K562 (cell line): ENCODE results near the gene SNX17. TPM values are rescaled to one million over a fixed set of nuclear protein-coding genes. Genes with fewer than 3 reads are reported as not detected.

Experiments used
- CCAR2 ChIP-seq: fragments of 200-400 bp; formaldehyde crosslinking; IDR thresholded peaks from 2 replicates; pipeline ENCODE4 v1.6.1; 2017; ENCODE audit warnings: mild to moderate bottlenecking, low read depth, low read length
- FOXK1 ChIP-seq: sonication (generic); formaldehyde crosslinking; IDR thresholded peaks from 2 replicates; pipeline ENCODE4 v1.8.0; 2022; ENCODE audit warnings: missing genetic modification reagents, mild to moderate bottlenecking, borderline replicate concordance
- KLF1 ChIP-seq: fragments of 450-650 bp; IDR thresholded peaks from 2 replicates; pipeline ENCODE4 v1.6.1; 2016; ENCODE audit warnings: missing genetic modification characterization, missing compliant biosample characterization
- MAFG ChIP-seq: fragments of 450-650 bp; conservative IDR thresholded peaks from 2 replicates; pipeline ENCODE4 v1.6.1; 2016; ENCODE audit warnings: missing genetic modification characterization, missing compliant biosample characterization
- MAZ ChIP-seq, 2 experiments: fragments of 450-650 bp in 1 of 2; sonication (generic) in 1 of 2; formaldehyde crosslinking; IDR thresholded peaks in 1 of 2; conservative IDR thresholded peaks in 1 of 2; 2 replicates each; pipeline versions ENCODE4 v1.4.0 to v1.5.0; 2020; ENCODE audit warnings: mild to moderate bottlenecking in 1 of 2, missing genetic modification reagents in 1 of 2
- NCOA1 ChIP-seq: fragments of 450-650 bp; IDR thresholded peaks from 2 replicates; pipeline ENCODE4 v1.6.1; 2016; ENCODE audit warnings: low read depth
- NFE2 ChIP-seq: IDR thresholded peaks from 2 replicates; pipeline ENCODE4 v1.6.1; 2014; ENCODE audit warnings: antibody characterized with exemption, low read depth
- SIRT6 ChIP-seq: IDR thresholded peaks from one replicate; pipeline ENCODE4 v1.6.1; 2012; ENCODE audit warnings: low read depth, mild to moderate bottlenecking, control low read depth, inconsistent platforms, low read length, moderate library complexity
- SMARCA5 ChIP-seq: fragments of 450-650 bp; IDR thresholded peaks from 2 replicates; pipeline ENCODE4 v1.6.1; 2016
- SPI1 ChIP-seq: IDR thresholded peaks from 2 replicates; pipeline ENCODE4 v1.6.1; 2011; ENCODE audit warnings: low read depth, low read length, control low read depth, borderline replicate concordance
- ZNF584 ChIP-seq: fragments of 200-800 bp; sonication (Bioruptor generic); IDR thresholded peaks from 2 replicates; pipeline ENCODE4 v1.6.1; 2016; ENCODE audit warnings: low read depth, mild to moderate bottlenecking, missing genetic modification characterization, missing compliant biosample characterization
- polyA plus RNA-seq, 8 experiments: library from polyadenylated mRNA; depleted of rRNA in 4 of 8; stranded (reverse) in 5 of 8; unstranded in 3 of 8; fragments of >200 nt; fragmentation: Nextera tagmentation in 2 of 8; fragmentation: Illumina TruSeq in 1 of 8; extraction: Ambion mirVana in 2 of 8; extraction: Trizol in 1 of 8; gene quantifications; 2 replicates each; pipeline versions ENCODE4 v1.2.1 to v1.2.3, GENCODE V29; 2011 to 2014; ENCODE audit warnings: inconsistent platforms in 1 of 8, missing spikeins in 1 of 8
- total RNA-seq, 7 experiments: library from RNA; depleted of rRNA in 6 of 7; stranded (reverse); fragments of >200 nt in 6 of 7; fragmentation: Illumina TruSeq in 2 of 7; extraction: Trizol in 2 of 7; gene quantifications; 2 replicates each; pipeline versions ENCODE4 v1.2.1 to v1.2.3, GENCODE V29; 2011 to 2021; ENCODE audit warnings: low replicate concordance in 1 of 7
- TF ChIP-seq, protein P1 (sequence below), 2 experiments: IDR thresholded peaks; 2 replicates each; pipeline ENCODE4 v1.6.1; 2011; ENCODE audit warnings: borderline replicate concordance in 1 of 2, control low read depth in 1 of 2, low read depth in 1 of 2, low read length in 1 of 2, mild to moderate bottlenecking in 1 of 2, mixed read lengths in 1 of 2, moderate library complexity in 1 of 2; ENCODE audit not compliant: insufficient read depth in 1 of 2, insufficient read length in 1 of 2, poor library complexity in 1 of 2, severe bottlenecking in 1 of 2; ENCODE audit errors: extremely low read depth in 1 of 2
- TF ChIP-seq, protein P2 (sequence below), 3 experiments: IDR thresholded peaks in 2 of 3; conservative IDR thresholded peaks in 1 of 3; 2 replicates each; pipeline ENCODE4 v1.5.1; 2011 to 2012; ENCODE audit warnings: low read length in 3 of 3, mild to moderate bottlenecking in 3 of 3, control low read depth in 2 of 3, improper control_type of control experiment in 1 of 3, inconsistent platforms in 1 of 3, low read depth in 1 of 3, mixed read lengths in 1 of 3, moderate library complexity in 1 of 3; ENCODE audit not compliant: insufficient read depth in 2 of 3
- TF ChIP-seq, protein P3 (sequence below): sonication (generic); formaldehyde crosslinking; IDR thresholded peaks from 2 replicates; pipeline ENCODE4 v1.8.0; 2023; ENCODE audit warnings: mild to moderate bottlenecking, missing genetic modification reagents
- TF ChIP-seq, protein P4 (sequence below): fragments of 200-800 bp; sonication (Bioruptor generic); IDR thresholded peaks from 2 replicates; pipeline ENCODE4 v1.6.1; 2016; ENCODE audit warnings: missing genetic modification characterization, missing compliant biosample characterization

Gene SNX17
- total and polyA plus RNA-seq, 9 of the 15 experiments (the other 6 are each of a cell fraction or from before 2014, with no cell fraction given): 3.0 to 75.7 (median 54.6) TPM

DNA sequence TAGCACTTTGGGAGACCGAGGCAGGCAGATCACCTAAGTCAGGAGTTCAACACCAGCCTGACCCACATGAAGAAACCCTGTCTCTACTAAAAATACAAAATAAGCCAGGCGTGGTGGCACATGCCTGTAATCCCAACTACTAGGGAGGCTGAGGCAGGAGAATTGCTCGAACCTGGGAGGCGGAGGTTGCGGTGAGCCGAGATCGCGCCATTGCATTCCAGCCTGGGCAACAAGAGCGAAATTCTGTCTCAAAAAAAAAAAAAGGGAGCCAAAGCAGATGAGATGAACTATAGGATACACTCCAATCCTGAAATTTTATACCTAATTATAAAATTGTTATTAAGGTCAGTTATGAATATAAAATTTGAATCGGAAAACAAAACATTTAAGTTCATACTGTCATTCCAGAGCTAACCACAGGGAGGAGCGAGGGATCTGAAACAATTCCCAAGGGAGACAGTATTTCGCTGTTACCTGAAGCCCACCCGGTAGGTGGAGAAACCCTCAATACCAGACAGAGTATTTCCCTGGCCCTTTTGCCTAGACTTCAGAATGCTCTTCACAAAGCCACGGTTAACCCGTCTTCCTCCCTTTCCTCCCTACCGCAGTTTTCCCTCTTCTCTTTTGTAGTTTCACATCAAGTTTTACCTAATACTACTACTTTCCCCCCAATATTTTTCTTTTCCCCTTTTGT lies 37.5 kb downstream of the SNX17 start (continued):
- TF ChIP-seq NFE2 (no peak), CCAR2 (no peak), SIRT6 (no peak), MAFG (tag) (no peak), KLF1 (no peak), NCOA1 (no peak), SPI1 (no peak), FOXK1 (CRISPR knock-in tag) (0 out of 2 replicates have a peak, but pooled peaks have one; percentile 40), MAZ (CRISPR knock-in tag; conservative IDR thresholded peaks at IDR 0.05 in 1 of 2, IDR thresholded peaks at IDR 0.05 in 1 of 2) (no peak), SMARCA5 (no peak), ZNF584 (CRISPR knock-in tag) (no peak)
- TF ChIP-seq, protein P1, sequence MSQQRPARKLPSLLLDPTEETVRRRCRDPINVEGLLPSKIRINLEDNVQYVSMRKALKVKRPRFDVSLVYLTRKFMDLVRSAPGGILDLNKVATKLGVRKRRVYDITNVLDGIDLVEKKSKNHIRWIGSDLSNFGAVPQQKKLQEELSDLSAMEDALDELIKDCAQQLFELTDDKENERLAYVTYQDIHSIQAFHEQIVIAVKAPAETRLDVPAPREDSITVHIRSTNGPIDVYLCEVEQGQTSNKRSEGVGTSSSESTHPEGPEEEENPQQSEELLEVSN (IDR thresholded peaks at IDR 0.05; ENCODE audit: borderline replicate concordance in 1 of 2, extremely low read depth in 1 of 2, insufficient read depth in 1 of 2, insufficient read length in 1 of 2, low read depth in 1 of 2, low read length in 1 of 2, poor library complexity in 1 of 2, severe bottlenecking in 1 of 2): no peak
- TF ChIP-seq, protein P2, sequence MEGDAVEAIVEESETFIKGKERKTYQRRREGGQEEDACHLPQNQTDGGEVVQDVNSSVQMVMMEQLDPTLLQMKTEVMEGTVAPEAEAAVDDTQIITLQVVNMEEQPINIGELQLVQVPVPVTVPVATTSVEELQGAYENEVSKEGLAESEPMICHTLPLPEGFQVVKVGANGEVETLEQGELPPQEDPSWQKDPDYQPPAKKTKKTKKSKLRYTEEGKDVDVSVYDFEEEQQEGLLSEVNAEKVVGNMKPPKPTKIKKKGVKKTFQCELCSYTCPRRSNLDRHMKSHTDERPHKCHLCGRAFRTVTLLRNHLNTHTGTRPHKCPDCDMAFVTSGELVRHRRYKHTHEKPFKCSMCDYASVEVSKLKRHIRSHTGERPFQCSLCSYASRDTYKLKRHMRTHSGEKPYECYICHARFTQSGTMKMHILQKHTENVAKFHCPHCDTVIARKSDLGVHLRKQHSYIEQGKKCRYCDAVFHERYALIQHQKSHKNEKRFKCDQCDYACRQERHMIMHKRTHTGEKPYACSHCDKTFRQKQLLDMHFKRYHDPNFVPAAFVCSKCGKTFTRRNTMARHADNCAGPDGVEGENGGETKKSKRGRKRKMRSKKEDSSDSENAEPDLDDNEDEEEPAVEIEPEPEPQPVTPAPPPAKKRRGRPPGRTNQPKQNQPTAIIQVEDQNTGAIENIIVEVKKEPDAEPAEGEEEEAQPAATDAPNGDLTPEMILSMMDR (IDR thresholded peaks at IDR 0.05 in 2 of 3, conservative IDR thresholded peaks at IDR 0.05 in 1 of 3; ENCODE audit: insufficient read depth in 2 of 3, low read depth in 1 of 3, low read length in 3 of 3): peak; percentile 76 to 89 (median 84)
- TF ChIP-seq, protein P3, sequence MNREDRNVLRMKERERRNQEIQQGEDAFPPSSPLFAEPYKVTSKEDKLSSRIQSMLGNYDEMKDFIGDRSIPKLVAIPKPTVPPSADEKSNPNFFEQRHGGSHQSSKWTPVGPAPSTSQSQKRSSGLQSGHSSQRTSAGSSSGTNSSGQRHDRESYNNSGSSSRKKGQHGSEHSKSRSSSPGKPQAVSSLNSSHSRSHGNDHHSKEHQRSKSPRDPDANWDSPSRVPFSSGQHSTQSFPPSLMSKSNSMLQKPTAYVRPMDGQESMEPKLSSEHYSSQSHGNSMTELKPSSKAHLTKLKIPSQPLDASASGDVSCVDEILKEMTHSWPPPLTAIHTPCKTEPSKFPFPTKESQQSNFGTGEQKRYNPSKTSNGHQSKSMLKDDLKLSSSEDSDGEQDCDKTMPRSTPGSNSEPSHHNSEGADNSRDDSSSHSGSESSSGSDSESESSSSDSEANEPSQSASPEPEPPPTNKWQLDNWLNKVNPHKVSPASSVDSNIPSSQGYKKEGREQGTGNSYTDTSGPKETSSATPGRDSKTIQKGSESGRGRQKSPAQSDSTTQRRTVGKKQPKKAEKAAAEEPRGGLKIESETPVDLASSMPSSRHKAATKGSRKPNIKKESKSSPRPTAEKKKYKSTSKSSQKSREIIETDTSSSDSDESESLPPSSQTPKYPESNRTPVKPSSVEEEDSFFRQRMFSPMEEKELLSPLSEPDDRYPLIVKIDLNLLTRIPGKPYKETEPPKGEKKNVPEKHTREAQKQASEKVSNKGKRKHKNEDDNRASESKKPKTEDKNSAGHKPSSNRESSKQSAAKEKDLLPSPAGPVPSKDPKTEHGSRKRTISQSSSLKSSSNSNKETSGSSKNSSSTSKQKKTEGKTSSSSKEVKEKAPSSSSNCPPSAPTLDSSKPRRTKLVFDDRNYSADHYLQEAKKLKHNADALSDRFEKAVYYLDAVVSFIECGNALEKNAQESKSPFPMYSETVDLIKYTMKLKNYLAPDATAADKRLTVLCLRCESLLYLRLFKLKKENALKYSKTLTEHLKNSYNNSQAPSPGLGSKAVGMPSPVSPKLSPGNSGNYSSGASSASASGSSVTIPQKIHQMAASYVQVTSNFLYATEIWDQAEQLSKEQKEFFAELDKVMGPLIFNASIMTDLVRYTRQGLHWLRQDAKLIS (CRISPR knock-in tag): no peak
- TF ChIP-seq, protein P4, sequence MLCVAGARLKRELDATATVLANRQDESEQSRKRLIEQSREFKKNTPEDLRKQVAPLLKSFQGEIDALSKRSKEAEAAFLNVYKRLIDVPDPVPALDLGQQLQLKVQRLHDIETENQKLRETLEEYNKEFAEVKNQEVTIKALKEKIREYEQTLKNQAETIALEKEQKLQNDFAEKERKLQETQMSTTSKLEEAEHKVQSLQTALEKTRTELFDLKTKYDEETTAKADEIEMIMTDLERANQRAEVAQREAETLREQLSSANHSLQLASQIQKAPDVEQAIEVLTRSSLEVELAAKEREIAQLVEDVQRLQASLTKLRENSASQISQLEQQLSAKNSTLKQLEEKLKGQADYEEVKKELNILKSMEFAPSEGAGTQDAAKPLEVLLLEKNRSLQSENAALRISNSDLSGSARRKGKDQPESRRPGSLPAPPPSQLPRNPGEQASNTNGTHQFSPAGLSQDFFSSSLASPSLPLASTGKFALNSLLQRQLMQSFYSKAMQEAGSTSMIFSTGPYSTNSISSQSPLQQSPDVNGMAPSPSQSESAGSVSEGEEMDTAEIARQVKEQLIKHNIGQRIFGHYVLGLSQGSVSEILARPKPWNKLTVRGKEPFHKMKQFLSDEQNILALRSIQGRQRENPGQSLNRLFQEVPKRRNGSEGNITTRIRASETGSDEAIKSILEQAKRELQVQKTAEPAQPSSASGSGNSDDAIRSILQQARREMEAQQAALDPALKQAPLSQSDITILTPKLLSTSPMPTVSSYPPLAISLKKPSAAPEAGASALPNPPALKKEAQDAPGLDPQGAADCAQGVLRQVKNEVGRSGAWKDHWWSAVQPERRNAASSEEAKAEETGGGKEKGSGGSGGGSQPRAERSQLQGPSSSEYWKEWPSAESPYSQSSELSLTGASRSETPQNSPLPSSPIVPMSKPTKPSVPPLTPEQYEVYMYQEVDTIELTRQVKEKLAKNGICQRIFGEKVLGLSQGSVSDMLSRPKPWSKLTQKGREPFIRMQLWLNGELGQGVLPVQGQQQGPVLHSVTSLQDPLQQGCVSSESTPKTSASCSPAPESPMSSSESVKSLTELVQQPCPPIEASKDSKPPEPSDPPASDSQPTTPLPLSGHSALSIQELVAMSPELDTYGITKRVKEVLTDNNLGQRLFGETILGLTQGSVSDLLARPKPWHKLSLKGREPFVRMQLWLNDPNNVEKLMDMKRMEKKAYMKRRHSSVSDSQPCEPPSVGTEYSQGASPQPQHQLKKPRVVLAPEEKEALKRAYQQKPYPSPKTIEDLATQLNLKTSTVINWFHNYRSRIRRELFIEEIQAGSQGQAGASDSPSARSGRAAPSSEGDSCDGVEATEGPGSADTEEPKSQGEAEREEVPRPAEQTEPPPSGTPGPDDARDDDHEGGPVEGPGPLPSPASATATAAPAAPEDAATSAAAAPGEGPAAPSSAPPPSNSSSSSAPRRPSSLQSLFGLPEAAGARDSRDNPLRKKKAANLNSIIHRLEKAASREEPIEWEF (CRISPR knock-in tag): no peak
